Panc1 (cell line): ENCODE data around the gene LAMA5.

ENCODE experiments used
- CTCF ChIP-seq: fragments of 450-650 bp; IDR thresholded peaks from 2 replicates; pipeline ENCODE4 v1.5.1; 2017; ENCODE audit warnings: mild to moderate bottlenecking
- SIN3A ChIP-seq: IDR thresholded peaks from 2 replicates; pipeline ENCODE4 v1.6.1; 2012; ENCODE audit warnings: low read depth, mild to moderate bottlenecking, low read length, moderate library complexity, borderline replicate concordance; ENCODE audit not compliant: insufficient read depth

- TF ChIP-seq CTCF = no peak
- no peak for TF ChIP-seq SIN3A
These were observed 55.1 kb downstream of the LAMA5 start for GRCh38 chr20:62311832-62312661.
